CD4-positive, alpha-beta T cell treated with Interleukin-6 for 4 hours (primary cell): ENCODE measurements around the gene TREM2.
"Not testable (repeated sequence)": the region's sequence is repeated elsewhere in the genome, so short reads cannot be mapped to it uniquely, and the experiment has no call there.

Experiments
- DNase-seq: peaks from one replicate; pipeline ENCODE4 v3.0.0-alpha.2; 2020; ENCODE audit warnings: mixed read lengths

TREM2 gene

GRCh38 chr6:41162687-41163418 is at the start of gene TREM2:
Gene TREM2 (minus strand): TSS chr6:41163116. CDS start chr6:41163082, 34 bp downstream.
- DNase-seq, result no peak

- no peak for DNase-seq
Observed at GRCh38 chr6:41209547-41210320, 46.8 kb upstream of the TREM2 start.

- DNase-seq, result no peak
Observed at GRCh38 chr6:41208439-41209106, 45.7 kb upstream of the TREM2 start.

GRCh38 chr6:41204156-41204555 is 41.2 kb upstream of the TREM2 start:
- no peak for DNase-seq

- DNase-seq, result no peak
Observed at GRCh38 chr6:41201764-41202173, 38.9 kb upstream of the TREM2 start.

GRCh38 chr6:41200901-41201763 is 38.2 kb upstream of the TREM2 start, which contains the start of gene TREML2:
Gene TREML2 (minus strand): TSS chr6:41201149. CDS start chr6:41201008, 141 bp downstream.
- peak; percentile 39 for DNase-seq

- DNase-seq, result peak; percentile 70
Observed at GRCh38 chr6:41200296-41200900, 37.5 kb upstream of the TREM2 start.

GRCh38 chr6:41199552-41200246 is 36.8 kb upstream of the TREM2 start:
- DNase-seq, result peak; percentile 33

- DNase-seq, result no peak
Observed at GRCh38 chr6:41197234-41197633, 34.3 kb upstream of the TREM2 start.

GRCh38 chr6:41194386-41194785 is 31.5 kb upstream of the TREM2 start:
- DNase-seq, result no peak

GRCh38 chr6:41193884-41194283 is 31.0 kb upstream of the TREM2 start:
- no peak for DNase-seq

- DNase-seq, result no peak
Observed at GRCh38 chr6:41193171-41193734, 30.3 kb upstream of the TREM2 start.

- DNase-seq, result peak; percentile 55
Observed at GRCh38 chr6:41191569-41191968, 28.7 kb upstream of the TREM2 start.

GRCh38 chr6:41190791-41191190 is 27.9 kb upstream of the TREM2 start:
- DNase-seq, result no peak

GRCh38 chr6:41189967-41190366 is 27.1 kb upstream of the TREM2 start:
- no peak for DNase-seq

GRCh38 chr6:41189046-41189445 is 26.1 kb upstream of the TREM2 start:
- DNase-seq, result not testable (repeated sequence)

- DNase-seq, result no peak
Observed at GRCh38 chr6:41187924-41188886, 25.3 kb upstream of the TREM2 start.

- no peak for DNase-seq
Observed at GRCh38 chr6:41186031-41186562, 23.2 kb upstream of the TREM2 start.

GRCh38 chr6:41184761-41185160 is 21.8 kb upstream of the TREM2 start:
- DNase-seq, result no peak
